ENCODE measurements around the gene NFIA. TPM values are rescaled to one million over a fixed set of nuclear protein-coding genes. Genes with fewer than 3 reads are reported as not detected.
A peak's percentile ranks its signal among the peaks of the same experiment; 100 is the strongest.

The NFIA gene
- total and polyA plus RNA-seq, 2 donors, result 18.1 to 105 TPM

GRCh38 chr1:61084491-61085031 lies 2.2 kb downstream of the NFIA start:
- peak overlapping the region; percentile 16 for H3K27ac ChIP-seq (ENCODE audit: low read depth)
- H3K36me3 ChIP-seq (ENCODE audit: insufficient read depth), result peaks cover 4% of the 10 kb centered on the region
- peak overlapping the region; percentile 100 for H3K4me3 ChIP-seq (ENCODE audit: low read depth, low read length)
- DNase-seq (ENCODE audit: extremely low spot score), result no peak
- peaks cover 2% of the 10 kb centered on the region for H3K4me1 ChIP-seq (ENCODE audit: insufficient read depth)
- 21% methylated on average over 5 of the region's 5 CpGs for WGBS

GRCh38 chr1:61085206-61085982 lies 3.0 kb downstream of the NFIA start:
- H3K36me3 ChIP-seq (ENCODE audit: insufficient read depth), result peaks cover 4% of the 10 kb centered on the region
- peaks cover 2% of the 10 kb centered on the region for H3K4me1 ChIP-seq (ENCODE audit: insufficient read depth)
- no peak overlapping the region for H3K27ac ChIP-seq (ENCODE audit: low read depth)
- 40% methylated on average over 3 of the region's 3 CpGs for WGBS
- no peak for DNase-seq (ENCODE audit: extremely low spot score)
- no peak overlapping the region for H3K4me3 ChIP-seq (ENCODE audit: low read depth, low read length)

GRCh38 chr1:61085983-61086644 lies 3.8 kb downstream of the NFIA start:
- 46% methylated on average over 4 of the region's 4 CpGs for WGBS
- no peak for DNase-seq (ENCODE audit: extremely low spot score)
- Histone ChIP-seq H3K4me1 (ENCODE audit: insufficient read depth) (peaks cover 2% of the 10 kb centered on the region), H3K27ac (ENCODE audit: low read depth) (no peak overlapping the region), H3K4me3 (ENCODE audit: low read depth, low read length) (no peak overlapping the region), H3K36me3 (ENCODE audit: insufficient read depth) (peaks cover 4% of the 10 kb centered on the region)

GRCh38 chr1:61087571-61087970 lies 5.2 kb downstream of the NFIA start:
- DNase-seq (ENCODE audit: extremely low spot score), result no peak
- Histone ChIP-seq H3K36me3 (ENCODE audit: insufficient read depth) (peaks cover 4% of the 10 kb centered on the region), H3K27ac (ENCODE audit: low read depth) (no peak overlapping the region), H3K4me1 (ENCODE audit: insufficient read depth) (no peaks in the 10 kb centered on the region), H3K4me3 (ENCODE audit: low read depth, low read length) (no peak overlapping the region)
- 58% methylated on average over 3 of the region's 3 CpGs for WGBS

GRCh38 chr1:61088163-61088974 lies 6.0 kb downstream of the NFIA start:
- H3K4me3 ChIP-seq (ENCODE audit: low read depth, low read length), result no peak overlapping the region
- H3K36me3 ChIP-seq (ENCODE audit: insufficient read depth), result peaks cover 4% of the 10 kb centered on the region
- H3K4me1 ChIP-seq (ENCODE audit: insufficient read depth), result no peaks in the 10 kb centered on the region
- no peak overlapping the region for H3K27ac ChIP-seq (ENCODE audit: low read depth)
- no peak for DNase-seq (ENCODE audit: extremely low spot score)
- WGBS, result 95% methylated on average over 25 of the region's 25 CpGs

GRCh38 chr1:61089338-61089737 lies 7.0 kb downstream of the NFIA start:
- no peak overlapping the region for H3K4me3 ChIP-seq (ENCODE audit: low read depth, low read length)
- no peak for DNase-seq (ENCODE audit: extremely low spot score)
- 67% methylated on average over 4 of the region's 4 CpGs for WGBS
- no peaks in the 10 kb centered on the region for H3K4me1 ChIP-seq (ENCODE audit: insufficient read depth)
- no peak overlapping the region for H3K27ac ChIP-seq (ENCODE audit: low read depth)
- H3K36me3 ChIP-seq (ENCODE audit: insufficient read depth), result peaks cover 4% of the 10 kb centered on the region

GRCh38 chr1:61089741-61090140 lies 7.4 kb downstream of the NFIA start:
- peaks cover 4% of the 10 kb centered on the region for H3K36me3 ChIP-seq (ENCODE audit: insufficient read depth)
- H3K27ac ChIP-seq (ENCODE audit: low read depth), result no peak overlapping the region
- no peaks in the 10 kb centered on the region for H3K4me1 ChIP-seq (ENCODE audit: insufficient read depth)
- DNase-seq (ENCODE audit: extremely low spot score), result no peak
- H3K4me3 ChIP-seq (ENCODE audit: low read depth, low read length), result no peak overlapping the region

GRCh38 chr1:61090546-61091202 lies 8.3 kb downstream of the NFIA start:
- DNase-seq (ENCODE audit: extremely low spot score), result no peak
- Histone ChIP-seq H3K4me1 (ENCODE audit: insufficient read depth) (no peaks in the 10 kb centered on the region), H3K4me3 (ENCODE audit: low read depth, low read length) (no peak overlapping the region), H3K36me3 (ENCODE audit: insufficient read depth) (peaks cover 4% of the 10 kb centered on the region), H3K27ac (ENCODE audit: low read depth) (no peak overlapping the region)
- WGBS, result 83% methylated on average over 9 of the region's 9 CpGs

- no peak overlapping the region for H3K27ac ChIP-seq (ENCODE audit: low read depth)
- H3K36me3 ChIP-seq (ENCODE audit: insufficient read depth), result peaks cover 4% of the 10 kb centered on the region
- no peak for DNase-seq (ENCODE audit: extremely low spot score)
- 57% methylated on average over 3 of the region's 3 CpGs for WGBS
- no peak overlapping the region for H3K4me3 ChIP-seq (ENCODE audit: low read depth, low read length)
- H3K4me1 ChIP-seq (ENCODE audit: insufficient read depth), result no peaks in the 10 kb centered on the region
Observed at GRCh38 chr1:61091455-61091854, 9.1 kb downstream of the NFIA start.

GRCh38 chr1:61092642-61093041 lies 10.3 kb downstream of the NFIA start:
- Histone ChIP-seq H3K4me1 (ENCODE audit: insufficient read depth) (no peaks in the 10 kb centered on the region), H3K4me3 (ENCODE audit: low read depth, low read length) (no peak overlapping the region)

GRCh38 chr1:61093525-61094137 lies 11.3 kb downstream of the NFIA start:
- peak overlapping the region; percentile 50 for H3K27ac ChIP-seq (ENCODE audit: low read depth)
- no peak for DNase-seq (ENCODE audit: extremely low spot score)
- 71% methylated on average over 2 of the region's 2 CpGs for WGBS
- H3K4me3 ChIP-seq (ENCODE audit: low read depth, low read length), result no peak overlapping the region
- peaks cover 1% of the 10 kb centered on the region for H3K36me3 ChIP-seq (ENCODE audit: insufficient read depth)
- H3K4me1 ChIP-seq (ENCODE audit: insufficient read depth), result no peaks in the 10 kb centered on the region

More at GRCh38 chr1:61092642-61093041, 10.3 kb downstream of the NFIA start:
- Histone ChIP-seq H3K36me3 (ENCODE audit: insufficient read depth) (peaks cover 4% of the 10 kb centered on the region), H3K27ac (ENCODE audit: low read depth) (no peak overlapping the region)
- WGBS, result 83% methylated on average over 5 of the region's 5 CpGs
- no peak for DNase-seq (ENCODE audit: extremely low spot score)

GRCh38 chr1:61094677-61095469 lies 12.5 kb downstream of the NFIA start:
- WGBS, result 47% methylated on average over 4 of the region's 4 CpGs
- Histone ChIP-seq H3K4me3 (ENCODE audit: low read depth, low read length) (peak overlapping the region; percentile 9), H3K36me3 (ENCODE audit: insufficient read depth) (no peaks in the 10 kb centered on the region), H3K4me1 (ENCODE audit: insufficient read depth) (no peaks in the 10 kb centered on the region), H3K27ac (ENCODE audit: low read depth) (no peak overlapping the region)
- no peak for DNase-seq (ENCODE audit: extremely low spot score)

Measured in urinary bladder (tissue), 4 donors.